HG02588 (cell line): ENCODE results near the gene EXOC2.

Source experiments
- ATAC-seq: cut with Tn5 transposase; IDR thresholded peaks from one replicate; pipeline ENCODE4 v1.9.1; 2021; ENCODE audit warnings: mild to moderate bottlenecking, moderate library complexity; ENCODE audit not compliant: unreplicated experiment

Gene EXOC2

GRCh38 chr6:449486-450419 lies 243.2 kb downstream of the EXOC2 start:
- ATAC-seq: no peak

DNA sequence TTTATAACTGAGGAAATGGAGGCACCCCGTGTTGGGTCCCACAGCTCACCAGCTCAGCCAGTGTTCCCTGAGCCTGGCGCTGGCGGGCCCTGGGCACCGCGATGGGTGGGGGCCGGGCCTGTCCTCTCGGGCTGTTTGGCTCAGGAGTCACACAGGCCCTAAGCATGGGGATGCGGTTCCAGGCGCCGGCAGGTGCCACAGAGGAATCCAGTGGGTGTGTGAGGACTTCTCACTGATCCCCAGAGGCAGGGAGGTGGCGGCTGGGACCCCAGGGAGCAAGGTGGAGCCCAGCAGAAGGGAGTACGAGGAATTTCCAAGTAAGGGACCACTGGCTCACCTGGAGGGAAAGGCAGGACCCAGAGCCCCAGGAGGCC lies 243.9 kb downstream of the EXOC2 start:
- no peak for ATAC-seq

DNA sequence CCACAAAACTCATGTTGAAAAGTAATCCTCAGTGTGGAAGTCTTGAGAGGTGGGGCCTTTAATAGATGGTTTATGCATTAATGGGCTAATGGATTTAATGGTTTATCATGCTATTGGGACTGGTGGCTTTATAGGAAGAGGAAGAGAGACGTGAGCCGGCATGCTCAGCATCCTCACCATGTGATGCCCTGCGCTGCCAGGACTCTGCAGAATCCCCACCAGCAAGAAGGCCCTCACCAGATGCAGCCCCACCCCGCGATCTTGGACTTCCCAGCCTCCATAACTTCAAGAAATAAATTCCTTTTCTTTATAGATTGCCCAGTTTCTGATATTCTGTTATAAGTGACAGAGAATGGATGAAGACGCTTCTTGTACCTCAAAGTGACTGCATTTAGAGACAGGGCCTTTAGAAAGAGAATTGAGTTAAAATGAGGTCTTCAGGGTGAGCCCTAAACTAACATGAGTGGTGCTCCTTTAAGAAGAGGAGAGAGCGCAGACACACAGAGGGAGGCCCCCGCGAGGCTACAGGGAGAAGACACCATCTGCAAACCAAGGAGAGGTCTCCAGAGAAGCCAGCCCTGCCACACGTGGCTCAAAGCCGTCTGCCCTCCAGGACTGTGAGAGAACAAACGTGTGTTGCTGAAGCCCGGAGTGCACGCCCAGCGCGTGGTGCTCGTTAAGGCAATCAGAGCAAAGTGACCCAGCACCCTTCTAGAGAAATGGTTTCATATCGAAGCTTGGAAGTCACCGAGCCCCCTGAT lies 244.5 kb downstream of the EXOC2 start:
- ATAC-seq: no peak

DNA sequence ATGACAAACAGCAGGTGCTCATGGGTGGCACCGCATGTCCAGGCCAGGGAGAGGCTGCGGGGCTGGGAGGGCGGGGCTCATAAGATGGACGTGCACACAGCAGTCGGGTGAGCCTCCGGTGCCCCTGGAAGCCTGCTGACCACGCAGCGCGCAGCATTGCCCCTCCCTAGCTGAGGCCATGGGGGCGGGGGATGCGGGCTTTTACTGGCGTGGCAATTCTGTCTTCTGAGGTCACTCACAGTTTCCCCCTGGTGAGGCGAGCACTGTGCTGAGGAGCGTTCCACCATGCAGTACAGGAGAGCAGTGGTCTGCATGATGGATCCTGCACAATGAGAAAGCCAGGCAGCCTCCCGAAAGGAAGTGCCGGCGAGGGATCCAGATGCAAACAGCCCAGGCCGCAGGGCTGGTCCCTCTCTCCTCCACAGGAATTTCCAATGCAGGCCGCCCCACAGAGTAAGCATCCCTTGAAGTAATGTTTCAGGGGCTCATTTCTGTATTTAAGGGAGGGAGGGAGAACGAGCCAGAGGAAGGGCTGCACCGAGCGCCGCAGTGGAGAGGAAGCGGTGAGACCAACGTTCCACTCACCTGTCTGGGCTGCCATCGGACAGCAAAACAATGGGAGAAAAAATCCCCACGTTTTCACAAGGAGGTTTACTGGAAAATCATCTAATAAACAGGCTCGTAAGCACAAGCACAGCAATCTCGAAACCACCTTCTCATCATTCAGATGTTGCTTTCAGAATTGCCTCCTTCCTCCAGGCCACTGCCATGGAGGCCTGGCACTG lies 245.4 kb downstream of the EXOC2 start:
- no peak for ATAC-seq

DNA sequence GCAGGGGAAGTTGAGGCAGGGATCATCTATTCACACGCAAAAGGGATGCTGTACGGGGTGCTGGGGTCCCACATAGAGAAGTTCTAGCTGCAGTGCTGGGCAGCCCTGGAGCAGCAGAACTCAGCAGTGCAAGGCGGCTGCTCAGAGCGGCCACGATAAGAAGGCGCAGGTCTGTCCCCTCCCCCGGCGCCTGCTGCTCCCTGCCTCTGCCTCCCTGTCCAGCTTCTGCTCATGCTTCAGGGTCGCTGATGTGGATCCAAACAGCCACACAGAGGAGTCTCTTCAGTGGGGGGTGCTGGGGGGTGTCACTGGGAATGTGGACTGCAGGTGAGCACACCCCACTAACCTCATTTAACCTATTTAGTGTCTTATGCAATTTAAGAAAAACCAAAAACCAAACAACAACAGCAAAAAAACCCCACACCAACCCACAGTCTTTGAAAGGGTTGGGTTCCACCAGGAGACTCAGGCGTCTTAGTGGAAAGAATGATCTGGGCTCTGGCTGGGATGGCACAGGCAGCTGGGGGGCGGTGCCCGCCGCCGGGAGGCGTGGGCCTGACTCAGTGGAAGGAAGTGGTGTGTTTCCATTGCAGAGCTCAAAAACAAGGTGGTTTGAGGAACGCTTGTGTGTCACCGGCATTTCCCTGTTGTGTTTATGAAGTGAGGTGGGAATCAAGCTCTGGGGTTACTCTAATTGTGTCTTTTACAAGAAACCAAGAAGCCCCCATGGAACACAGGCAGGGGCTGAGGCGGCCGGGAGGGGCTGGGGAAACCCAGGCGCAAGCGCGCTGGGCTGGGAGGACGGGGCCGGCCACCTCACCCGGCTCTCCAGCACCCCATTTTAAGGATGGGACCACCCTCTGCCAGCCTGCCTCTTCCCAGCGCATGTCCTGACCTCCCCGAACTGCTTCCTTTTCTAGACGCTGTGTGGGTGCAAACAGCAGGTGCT lies 246.2 kb downstream of the EXOC2 start:
- ATAC-seq: no peak

GRCh38 chr6:445571-446417 lies 247.1 kb downstream of the EXOC2 start:
- no peak for ATAC-seq

DNA sequence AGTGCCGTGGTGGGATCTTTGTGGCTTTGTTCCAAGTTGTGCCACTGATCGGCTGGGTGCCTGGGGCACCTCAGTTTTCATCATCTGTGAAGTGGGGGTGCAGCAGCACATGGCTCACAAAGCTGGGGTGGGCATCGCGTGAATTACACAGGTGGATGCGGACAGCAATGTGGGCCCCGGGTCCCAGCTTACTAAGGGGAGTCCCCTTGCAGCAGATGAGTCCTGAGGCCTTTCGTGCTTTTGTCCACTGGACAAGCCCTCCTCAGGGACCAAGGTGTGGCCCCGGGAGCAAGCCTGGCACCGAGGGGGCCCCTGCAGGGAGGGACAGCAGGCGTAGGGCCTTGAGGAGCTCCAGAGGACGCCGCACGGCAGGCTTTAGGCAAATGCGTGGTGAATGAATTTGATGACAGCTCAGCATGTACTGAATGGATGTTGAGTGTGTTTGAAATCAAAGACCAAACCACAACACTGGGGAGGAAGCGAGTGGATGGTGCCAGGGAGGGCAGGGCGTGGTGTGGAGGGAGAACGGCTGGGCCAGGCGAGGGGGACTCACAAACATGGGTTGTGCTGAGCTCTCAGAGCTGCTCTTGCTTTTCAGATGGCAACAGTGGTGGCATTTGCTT lies 248.2 kb downstream of the EXOC2 start:
- no peak for ATAC-seq

DNA sequence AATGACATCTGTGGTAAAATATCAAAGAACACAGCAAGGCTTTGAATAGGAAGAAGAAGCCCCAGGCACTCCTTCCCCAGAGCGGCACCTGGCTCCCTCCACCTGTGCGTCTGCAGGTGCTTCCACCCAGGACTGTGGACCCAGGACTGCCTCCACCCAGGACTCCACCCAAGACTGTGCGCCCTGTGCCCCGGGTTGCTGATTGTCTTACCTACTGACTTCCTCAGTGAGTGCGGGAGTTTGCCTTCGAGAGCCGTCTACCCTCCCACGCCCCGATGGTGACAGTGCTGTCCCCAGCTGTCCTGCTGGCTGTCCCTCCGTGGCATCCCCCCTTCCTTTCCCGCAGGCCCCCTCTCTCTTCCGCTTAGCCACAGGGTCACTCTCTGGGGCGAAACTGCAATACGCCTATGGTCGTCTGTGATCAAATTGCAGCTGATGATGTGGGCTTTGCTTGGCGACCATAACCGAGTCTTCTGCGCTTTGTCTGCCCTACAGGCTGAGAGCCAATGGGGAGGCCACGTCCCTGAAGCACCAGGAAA lies 249.2 kb downstream of the EXOC2 start:
- no peak for ATAC-seq

DNA sequence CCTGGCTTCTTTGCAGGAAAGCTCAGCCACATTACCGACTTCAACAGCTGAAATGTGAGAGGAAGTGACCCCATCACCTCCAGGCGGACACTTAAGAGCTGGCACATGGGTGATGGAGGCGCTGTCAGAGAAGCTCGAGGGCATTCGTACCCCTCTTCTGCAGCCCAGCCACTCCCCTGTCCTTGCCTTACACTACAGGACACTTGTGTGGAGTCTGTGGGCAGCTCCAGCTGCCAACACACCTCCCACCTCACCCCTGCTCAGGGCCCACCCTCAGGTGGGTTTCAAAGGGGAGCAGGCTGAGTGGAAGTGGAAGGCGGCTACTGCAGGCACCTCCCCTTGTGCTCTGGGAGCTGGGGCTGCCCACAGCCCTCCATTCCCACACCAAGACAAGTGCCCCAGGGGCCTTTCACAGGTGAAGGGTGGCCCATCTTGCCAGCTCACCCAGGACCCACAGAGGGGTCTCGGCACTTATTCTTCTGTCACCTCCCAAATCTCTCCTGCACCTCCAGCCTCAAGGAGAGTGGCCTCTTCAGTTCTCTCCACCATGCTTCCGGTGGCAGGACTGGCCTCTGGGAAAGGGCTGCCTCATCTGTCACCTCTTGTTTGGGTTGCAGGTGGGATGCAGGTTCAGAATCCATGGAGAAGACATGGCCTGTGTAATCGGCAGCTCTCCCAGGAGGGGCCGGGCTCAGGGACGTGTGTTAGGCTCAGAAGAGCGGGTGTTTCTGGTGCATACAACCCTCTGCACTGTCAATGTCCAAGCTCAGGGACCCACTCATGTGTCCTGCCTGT lies 251.6 kb downstream of the EXOC2 start:
- no peak for ATAC-seq

DNA sequence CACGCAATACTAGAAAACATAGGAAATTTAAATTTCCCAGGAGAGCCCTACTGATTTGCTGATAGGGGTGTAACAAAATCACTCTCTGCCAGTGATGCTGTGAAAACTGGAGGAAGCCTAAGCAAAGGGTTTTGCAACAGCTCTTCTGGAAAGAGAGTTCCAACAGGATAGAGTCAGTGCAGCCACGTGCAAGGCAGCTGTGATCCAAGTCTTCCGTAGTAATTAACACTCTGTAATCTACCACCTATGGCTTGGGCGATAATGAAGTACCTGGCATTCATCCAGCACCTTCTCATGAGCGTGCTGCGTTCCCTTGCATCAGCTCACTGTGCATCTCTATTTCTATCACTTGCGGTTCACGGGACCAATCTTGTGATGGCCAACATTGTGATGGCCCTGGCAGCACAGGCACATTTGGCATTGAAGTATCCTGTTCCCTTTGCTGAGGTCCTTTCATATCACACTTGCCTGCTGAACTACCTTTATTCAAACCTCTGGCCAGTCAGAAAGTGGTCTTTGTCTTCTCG lies 253.2 kb downstream of the EXOC2 start:
- ATAC-seq: no peak

DNA sequence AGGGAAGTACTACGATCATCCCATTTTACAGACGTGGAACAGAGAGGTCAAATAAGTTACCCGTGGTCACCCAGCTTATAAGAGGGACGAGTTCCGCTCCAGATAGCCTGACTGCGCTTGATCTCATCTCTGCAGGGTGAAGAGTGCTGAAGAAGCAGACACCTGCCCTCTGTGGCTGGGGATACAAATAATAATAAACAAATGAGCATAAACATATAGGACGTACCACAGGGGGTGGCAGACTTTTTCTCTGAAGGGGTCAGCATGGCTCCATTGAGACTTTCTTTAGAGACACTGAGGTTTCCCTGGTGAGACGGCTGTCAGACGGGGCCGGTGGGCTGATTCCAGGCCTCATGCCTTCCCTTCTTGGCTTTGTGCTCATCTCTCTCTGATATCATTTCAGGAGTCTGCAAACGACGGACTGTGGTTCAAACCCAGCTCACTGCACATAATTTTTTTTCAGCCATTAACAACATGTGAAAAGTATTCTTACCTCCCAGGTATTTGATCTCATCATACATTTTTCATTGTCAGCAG lies 254.2 kb downstream of the EXOC2 start:
- ATAC-seq: no peak

GRCh38 chr6:437037-437392 lies 255.9 kb downstream of the EXOC2 start:
- ATAC-seq: no peak

DNA sequence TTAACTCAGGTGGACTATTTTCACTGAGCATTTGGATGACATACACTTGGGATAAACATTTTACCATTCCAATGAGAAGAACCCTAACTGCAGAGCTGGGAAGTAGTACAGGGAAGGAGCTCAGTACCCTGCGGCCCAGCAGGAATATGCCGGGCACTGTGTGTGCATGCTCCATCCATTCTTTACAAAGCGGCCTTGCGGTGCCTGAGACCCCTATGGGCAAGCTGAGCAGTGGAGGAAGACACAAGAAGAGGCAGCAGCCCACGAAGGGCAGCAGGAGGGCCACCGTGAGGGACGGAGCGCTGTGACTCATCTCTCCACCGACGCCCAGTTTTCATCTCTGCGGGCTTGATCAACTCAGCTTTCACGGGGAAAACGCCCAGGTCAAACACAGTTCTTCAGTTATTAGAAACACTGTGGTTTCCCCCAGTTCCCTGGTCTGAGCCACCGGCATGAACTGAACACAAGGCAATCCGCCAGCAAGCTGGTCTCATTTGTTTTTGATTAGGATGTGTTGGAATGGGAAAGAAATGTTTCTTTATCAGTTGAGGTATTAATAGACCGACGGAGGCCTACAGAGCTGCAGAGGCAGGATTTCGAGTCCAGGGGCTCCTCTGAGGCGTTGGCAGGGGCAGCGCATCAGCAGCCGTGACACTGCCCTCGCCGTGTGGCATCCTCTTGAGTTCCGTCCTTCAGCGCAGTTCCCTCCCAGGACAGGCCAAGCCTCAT lies 256.5 kb downstream of the EXOC2 start:
- ATAC-seq: no peak

DNA sequence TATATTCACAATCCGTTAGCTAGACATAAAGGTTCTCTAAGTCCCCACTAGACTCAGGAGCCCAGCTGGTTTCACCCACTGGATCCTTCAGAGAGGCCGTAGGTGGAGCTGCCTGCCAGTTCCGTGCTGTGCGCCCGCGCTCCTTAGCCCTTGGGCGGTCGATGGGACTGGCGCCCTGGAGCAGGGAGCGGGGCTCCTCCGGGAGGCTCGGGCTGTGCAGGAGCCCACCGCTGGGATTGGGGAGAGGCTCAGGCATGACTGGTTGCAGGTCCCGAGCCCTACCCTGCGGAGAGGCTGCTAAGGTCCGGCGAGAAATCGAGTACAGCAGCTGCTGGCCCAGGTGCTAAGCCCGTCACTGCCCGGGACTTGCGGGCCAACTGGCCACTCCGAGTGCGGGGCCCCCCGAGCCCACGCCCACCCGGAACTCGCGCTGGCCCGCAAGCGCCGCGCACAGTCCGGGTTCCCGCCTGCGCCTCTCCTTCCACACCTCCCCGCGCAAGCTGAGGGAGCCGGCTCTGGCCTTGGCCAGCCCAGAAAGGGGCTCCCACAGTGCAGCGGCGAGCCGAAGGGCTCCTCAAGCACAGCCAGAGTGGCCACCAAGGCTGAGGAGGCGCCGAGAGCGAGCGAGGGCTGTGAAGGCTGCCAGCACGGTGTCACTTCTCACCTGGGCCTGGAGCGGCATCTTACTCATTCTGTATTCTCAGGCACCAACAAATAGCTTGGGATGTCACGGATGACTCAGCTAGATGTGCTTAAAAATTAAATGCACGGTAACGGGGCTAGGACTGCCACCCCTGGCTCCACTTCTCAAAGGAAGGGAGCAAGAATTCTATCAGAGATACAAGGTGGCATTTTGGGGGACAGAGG lies 257.3 kb downstream of the EXOC2 start:
- no peak for ATAC-seq
